K562 (cell line): ENCODE measurements around the gene WIPF1. TPM values are rescaled to one million over a fixed set of nuclear protein-coding genes. Genes with fewer than 3 reads are reported as not detected.

Source experiments
- ATAC-seq: fragments of 200-7000 bp; cut with Tn5 transposase; 3 replicates; pipeline ENCODE4 v1.9.1; 2020; ENCODE audit warnings: moderate library complexity
- BruUV-seq: library from RNA; stranded (reverse); fragments of 400-500 nt; replicated peaks from 2 replicates; lab custom pipeline; 2021; lab: Mats Ljungman, UMichigan
- CTCF ChIA-PET: fragments of 300-600 bp; formaldehyde crosslinking; extraction: SDS; loops from one replicate; lab custom pipeline; 2021; ENCODE audit warnings: low intra/inter-chr PET ratio; lab: Yijun Ruan, JAX
- POLR2A ChIA-PET: fragments of 300-600, 350-650 bp; sonication (Branson Sonifier 250); formaldehyde crosslinking; extraction: SDS; loops from one replicate; lab custom pipeline; 2021; ENCODE audit warnings: antibody characterized with exemption, inconsistent platforms; lab: Yijun Ruan, JAX
- DNase-seq, 4 experiments: peaks; one replicate each; pipeline versions ENCODE4 v3.0.0 to v3.0.0-alpha.2; 2011 to 2018; ENCODE audit warnings: low spot score in 3 of 4, mixed read lengths in 3 of 4; ENCODE audit errors: extremely low read depth in 1 of 4
- FAIRE-seq: peaks from 2 replicates; lab custom pipeline; 2011; peaks lifted over from hg19 to GRCh38; lab: Jason Lieb, UNC
- H2AFZ ChIP-seq: 2 replicates; pipeline ENCODE4 v1.6.0; 2011; ENCODE audit warnings: low read depth, low read length, control low read depth, inconsistent platforms
- H3K27ac ChIP-seq: fragments of 200-600 bp; 3 replicates; pipeline ENCODE4 v1.8.0; 2011; ENCODE audit warnings: low read depth, mild to moderate bottlenecking, control low read depth, inconsistent platforms, low read length, moderate library complexity, mixed read lengths; ENCODE audit errors: extremely low read depth
- H3K27me3 ChIP-seq, 2 experiments: fragments of 300-600 bp in 1 of 2; 2 replicates in 1 of 2; 3 replicates in 1 of 2; pipeline versions ENCODE4 v1.6.0 to v1.8.0; 2011; ENCODE audit warnings: inconsistent platforms in 2 of 2, low read length in 2 of 2, mild to moderate bottlenecking in 1 of 2, mixed read lengths in 1 of 2, moderate library complexity in 1 of 2; ENCODE audit not compliant: control insufficient read depth in 2 of 2, insufficient read depth in 2 of 2
- H3K36me3 ChIP-seq: fragments of 300-600 bp; 3 replicates; pipeline ENCODE4 v1.8.0; 2011; ENCODE audit warnings: mild to moderate bottlenecking, low read length, inconsistent platforms; ENCODE audit not compliant: control insufficient read depth, insufficient read depth
- H3K4me1 ChIP-seq, 2 experiments: fragments of 200-600 bp in 1 of 2; replicated peaks in 1 of 2; 2 replicates in 1 of 2; 3 replicates in 1 of 2; pipeline versions ENCODE4 v1.5.1 to v1.8.0; 2011; ENCODE audit warnings: inconsistent platforms in 2 of 2, low read length in 2 of 2, mild to moderate bottlenecking in 1 of 2, mixed read lengths in 1 of 2, moderate library complexity in 1 of 2; ENCODE audit not compliant: control insufficient read depth in 2 of 2, insufficient read depth in 2 of 2
- H3K4me2 ChIP-seq: 2 replicates; pipeline ENCODE4 v1.6.1; 2011; ENCODE audit warnings: low read length, control low read depth, inconsistent platforms, mixed read lengths; ENCODE audit not compliant: insufficient read depth
- H3K4me3 ChIP-seq: fragments of 200-600 bp; sonication (generic), shearing (Covaris generic); 2 replicates; pipeline ENCODE4 v1.5.1; 2016; ENCODE audit warnings: control low read depth, inconsistent platforms
- H3K79me2 ChIP-seq: fragments of 200-600 bp; 3 replicates; pipeline ENCODE4 v1.8.0; 2011; ENCODE audit warnings: low read length, inconsistent platforms; ENCODE audit not compliant: control insufficient read depth, insufficient read depth
- H3K9ac ChIP-seq, 2 experiments: 2 replicates each; pipeline versions ENCODE4 v1.6.0 to v1.6.1; 2011; ENCODE audit warnings: low read depth in 2 of 2, low read length in 2 of 2, control low read depth in 1 of 2, inconsistent platforms in 1 of 2, mild to moderate bottlenecking in 1 of 2, mixed read lengths in 1 of 2; ENCODE audit not compliant: insufficient read depth in 1 of 2
- H3K9me1 ChIP-seq: one replicate; pipeline ENCODE4 v1.6.0; 2011; ENCODE audit warnings: inconsistent platforms, mild to moderate bottlenecking, low read length, moderate library complexity; ENCODE audit not compliant: control insufficient read depth, insufficient read depth
- H3K9me3 ChIP-seq: replicated peaks from 2 replicates; pipeline ENCODE4 v1.5.1; 2011; ENCODE audit warnings: low read depth, low read length, inconsistent platforms; ENCODE audit not compliant: control insufficient read depth, insufficient read depth
- H4K20me1 ChIP-seq: replicated peaks from 2 replicates; pipeline ENCODE4 v1.6.1; 2011; ENCODE audit warnings: low read length, inconsistent platforms, mixed read lengths; ENCODE audit not compliant: control insufficient read depth, insufficient read depth
- MTA2 ChIP-seq: fragments of 450-650 bp; IDR thresholded peaks from 2 replicates; pipeline ENCODE4 v1.6.1; 2016; ENCODE audit warnings: low read depth
- NCOA1 ChIP-seq: fragments of 450-650 bp; IDR thresholded peaks from 2 replicates; pipeline ENCODE4 v1.6.1; 2016; ENCODE audit warnings: low read depth
- NCOA4 ChIP-seq: fragments of 450-650 bp; IDR thresholded peaks from 2 replicates; pipeline ENCODE4 v1.6.1; 2018; ENCODE audit warnings: mild to moderate bottlenecking; ENCODE audit not compliant: partially characterized antibody
- NFIX ChIP-seq: fragments of 250-450 bp; sonication (Bioruptor Pico); IDR thresholded peaks from 2 replicates; pipeline ENCODE4 v1.4.0; 2020; ENCODE audit warnings: low read depth, mild to moderate bottlenecking, moderate library complexity
- NRF1 ChIP-seq, 2 experiments: fragments of 450-650 bp; IDR thresholded peaks in 1 of 2; conservative IDR thresholded peaks in 1 of 2; 2 replicates each; pipeline ENCODE4 v1.6.1; 2014; ENCODE audit warnings: mild to moderate bottlenecking in 2 of 2
- TEAD4 ChIP-seq, 2 experiments: sonication (generic) in 1 of 2; formaldehyde crosslinking in 1 of 2; IDR thresholded peaks; 2 replicates each; pipeline versions ENCODE4 v1.6.1 to v1.8.0; 2012 to 2022; ENCODE audit warnings: borderline replicate concordance in 1 of 2, inconsistent platforms in 1 of 2, low read length in 1 of 2, mild to moderate bottlenecking in 1 of 2, missing genetic modification reagents in 1 of 2
- ZC3H4 ChIP-seq: sonication (generic); formaldehyde crosslinking; IDR thresholded peaks from 2 replicates; pipeline ENCODE4 v1.9.0; 2021; ENCODE audit warnings: missing genetic modification reagents, borderline replicate concordance
- ZFP30 ChIP-seq: fragments of 250-450 bp; sonication (Bioruptor Pico); IDR thresholded peaks from 2 replicates; pipeline ENCODE4 v1.8.0; 2022; ENCODE audit warnings: moderate library complexity, mild to moderate bottlenecking, inconsistent platforms, borderline replicate concordance
- ZNF232 ChIP-seq: sonication (generic); formaldehyde crosslinking; IDR thresholded peaks from 2 replicates; pipeline ENCODE4 v1.8.0; 2022; ENCODE audit warnings: mild to moderate bottlenecking, missing genetic modification reagents
- WGBS: fragments of 100-300 bp; shearing (Covaris generic); methylation state at CpG from one replicate; pipeline ENCODE4 v1.1.6; 2016; ENCODE audit warnings: low coverage, mixed read lengths; ENCODE audit not compliant: insufficient coverage; ENCODE audit errors: missing lambda C conversion rate; 5-methylcytosine and 5-hydroxymethylcytosine counted together
- in situ Hi-C: fragments of 300-500 bp; cut with MboI; formaldehyde crosslinking; loops from 4 replicates; pipeline ENCODE4 v1.15.0; 2018; ENCODE audit warnings: inconsistent platforms, mixed read lengths
- intact Hi-C: fragments of 100-400 bp; cut with micrococcal nuclease; formaldehyde crosslinking; loops from 2 replicates; pipeline ENCODE4 v1.14.2; 2022
- polyA plus RNA-seq, 8 experiments: library from polyadenylated mRNA; depleted of rRNA in 4 of 8; stranded (reverse) in 5 of 8; unstranded in 3 of 8; fragments of >200 nt; fragmentation: Nextera tagmentation in 2 of 8; fragmentation: Illumina TruSeq in 1 of 8; extraction: Ambion mirVana in 2 of 8; extraction: Trizol in 1 of 8; gene quantifications; 2 replicates each; pipeline versions ENCODE4 v1.2.1 to v1.2.3, GENCODE V29; 2011 to 2014; ENCODE audit warnings: inconsistent platforms in 1 of 8, missing spikeins in 1 of 8
- total RNA-seq, 7 experiments: library from RNA; depleted of rRNA in 6 of 7; stranded (reverse); fragments of >200 nt in 6 of 7; fragmentation: Illumina TruSeq in 2 of 7; extraction: Trizol in 2 of 7; gene quantifications; 2 replicates each; pipeline versions ENCODE4 v1.2.1 to v1.2.3, GENCODE V29; 2011 to 2021; ENCODE audit warnings: low replicate concordance in 1 of 7
- TF ChIP-seq, protein P1 (sequence below): fragments of 450-650 bp; IDR thresholded peaks from 2 replicates; pipeline ENCODE4 v1.6.1; 2016; ENCODE audit warnings: borderline replicate concordance
- TF ChIP-seq, protein P2 (sequence below): IDR thresholded peaks from 3 replicates; pipeline ENCODE4 v1.6.1; 2011; ENCODE audit warnings: borderline replicate concordance, mild to moderate bottlenecking; ENCODE audit not compliant: insufficient read length, insufficient read depth
- TF ChIP-seq, protein P3 (sequence below): fragments of 250-450 bp; sonication (Bioruptor Pico); IDR thresholded peaks from 2 replicates; pipeline ENCODE4 v1.4.0; 2020

WIPF1 gene
- total and polyA plus RNA-seq, 9 of the 15 experiments (the other 6 are each of a cell fraction or from before 2014, with no cell fraction given) = 0.54 to 4.9 (median 2.4) TPM

DNA sequence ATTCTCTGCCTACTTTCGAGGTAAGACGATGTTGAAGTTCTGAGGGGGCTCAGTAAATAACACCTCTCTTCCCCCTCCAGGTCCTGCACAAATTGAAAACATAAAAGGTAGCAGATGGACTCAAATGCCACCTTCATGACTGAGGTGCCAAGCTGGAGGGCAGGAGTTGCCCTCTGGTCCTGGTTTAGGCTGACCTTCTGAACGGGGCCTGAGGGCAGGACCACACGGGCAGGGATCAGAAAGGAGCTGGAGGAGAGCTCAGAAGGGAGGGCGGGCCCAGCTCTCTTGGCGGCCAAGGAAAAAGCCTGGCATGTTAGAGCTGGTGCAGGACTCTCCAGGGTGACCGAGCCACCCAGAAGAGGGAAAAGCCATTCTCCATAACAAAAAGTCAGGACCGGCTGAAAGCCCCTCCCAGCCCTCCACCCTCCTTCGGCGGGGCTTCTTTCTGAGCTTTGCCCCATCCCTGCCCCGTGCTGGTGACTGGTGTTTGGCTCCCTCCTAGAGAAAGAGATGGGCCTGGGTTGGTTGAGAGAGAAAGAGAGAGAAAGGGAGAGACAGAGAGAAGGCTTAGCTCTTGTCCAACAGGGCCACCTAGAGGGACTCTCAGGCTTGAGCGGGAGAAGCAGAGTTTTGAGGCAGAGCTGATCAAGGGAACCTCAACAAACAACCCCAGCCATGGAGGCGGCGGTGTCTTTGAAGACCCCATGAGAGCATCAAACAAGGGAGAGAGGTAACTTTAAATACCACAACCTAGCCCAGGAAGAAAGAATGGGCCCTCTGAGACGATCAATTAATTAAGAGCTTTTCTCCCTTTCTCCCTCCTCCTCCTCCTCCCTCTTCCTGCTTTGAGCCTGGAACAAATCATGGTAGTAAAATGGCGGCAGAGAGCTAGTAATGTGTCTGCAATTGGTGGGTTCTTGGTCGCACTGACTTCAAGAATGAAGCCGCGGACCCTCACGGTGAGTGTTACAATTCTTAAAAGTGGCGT is 50.8 kb downstream of the WIPF1 start (continued):
- no peak for TF ChIP-seq ZNF232
- TF ChIP-seq, protein P1, sequence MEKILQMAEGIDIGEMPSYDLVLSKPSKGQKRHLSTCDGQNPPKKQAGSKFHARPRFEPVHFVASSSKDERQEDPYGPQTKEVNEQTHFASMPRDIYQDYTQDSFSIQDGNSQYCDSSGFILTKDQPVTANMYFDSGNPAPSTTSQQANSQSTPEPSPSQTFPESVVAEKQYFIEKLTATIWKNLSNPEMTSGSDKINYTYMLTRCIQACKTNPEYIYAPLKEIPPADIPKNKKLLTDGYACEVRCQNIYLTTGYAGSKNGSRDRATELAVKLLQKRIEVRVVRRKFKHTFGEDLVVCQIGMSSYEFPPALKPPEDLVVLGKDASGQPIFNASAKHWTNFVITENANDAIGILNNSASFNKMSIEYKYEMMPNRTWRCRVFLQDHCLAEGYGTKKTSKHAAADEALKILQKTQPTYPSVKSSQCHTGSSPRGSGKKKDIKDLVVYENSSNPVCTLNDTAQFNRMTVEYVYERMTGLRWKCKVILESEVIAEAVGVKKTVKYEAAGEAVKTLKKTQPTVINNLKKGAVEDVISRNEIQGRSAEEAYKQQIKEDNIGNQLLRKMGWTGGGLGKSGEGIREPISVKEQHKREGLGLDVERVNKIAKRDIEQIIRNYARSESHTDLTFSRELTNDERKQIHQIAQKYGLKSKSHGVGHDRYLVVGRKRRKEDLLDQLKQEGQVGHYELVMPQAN = no peak
- TF ChIP-seq, protein P2, sequence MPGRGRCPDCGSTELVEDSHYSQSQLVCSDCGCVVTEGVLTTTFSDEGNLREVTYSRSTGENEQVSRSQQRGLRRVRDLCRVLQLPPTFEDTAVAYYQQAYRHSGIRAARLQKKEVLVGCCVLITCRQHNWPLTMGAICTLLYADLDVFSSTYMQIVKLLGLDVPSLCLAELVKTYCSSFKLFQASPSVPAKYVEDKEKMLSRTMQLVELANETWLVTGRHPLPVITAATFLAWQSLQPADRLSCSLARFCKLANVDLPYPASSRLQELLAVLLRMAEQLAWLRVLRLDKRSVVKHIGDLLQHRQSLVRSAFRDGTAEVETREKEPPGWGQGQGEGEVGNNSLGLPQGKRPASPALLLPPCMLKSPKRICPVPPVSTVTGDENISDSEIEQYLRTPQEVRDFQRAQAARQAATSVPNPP = no peak
- TF ChIP-seq, all 486 proteins: peak for 58

DNA sequence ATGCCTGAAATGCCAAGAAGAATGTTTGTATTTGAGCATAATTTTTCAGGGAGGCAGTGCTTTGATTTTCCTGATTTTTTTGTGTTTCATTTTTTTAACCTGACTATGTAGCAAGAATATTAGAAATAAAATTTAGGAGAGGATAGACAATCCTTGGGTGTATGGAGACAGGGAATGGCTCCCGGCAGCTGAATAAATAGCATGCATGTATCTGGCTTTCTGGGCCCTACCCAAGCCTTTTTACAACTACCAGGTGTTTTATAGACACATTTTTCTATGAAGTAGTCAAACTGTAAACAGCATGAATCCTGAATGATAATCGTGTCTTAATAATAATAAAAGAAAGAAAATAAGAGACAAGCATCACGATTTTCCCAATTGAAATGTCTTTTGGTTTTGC is 52.4 kb downstream of the WIPF1 start:
- peaks cover 6 to 9% of the 10 kb centered on the region in 2 experiments; a peak in 4 of 5 replicates for H3K27me3 ChIP-seq
- WGBS = 4% methylated on average over 3 of the region's 3 CpGs
- no peaks in the 10 kb centered on the region for H3K79me2 ChIP-seq
- in situ Hi-C loops (no loop called here), intact Hi-C loops (loop anchor here (5.0 kb wide), 1 partner anchor 193 kb away; no protein-coding TSS in a partner anchor)
- H3K9ac ChIP-seq = no peak overlapping the region
- no peak overlapping the region for H3K27ac ChIP-seq
- H3K9me3 ChIP-seq = no peaks in the 10 kb centered on the region
- no peaks in the 10 kb centered on the region for H3K9me1 ChIP-seq
- no peaks in the 10 kb centered on the region for H4K20me1 ChIP-seq
- H3K4me3 ChIP-seq = no peak overlapping the region
- H3K4me1 ChIP-seq = peaks cover 0 to 3% of the 10 kb centered on the region in 2 experiments; a peak in 1 of 5 replicates
- BruUV-seq = no TSS peak
- FAIRE-seq = no peak
- no peak overlapping the region for H2AFZ ChIP-seq
- no peaks in the 10 kb centered on the region for H3K36me3 ChIP-seq
- TF ChIP-seq NCOA1 (no peak), NRF1 (conservative IDR thresholded peaks at IDR 0.05 in 1 of 2, IDR thresholded peaks at IDR 0.05 in 1 of 2) (no peak), TEAD4 (IDR thresholded peaks at IDR 0.05; ENCODE audit: low read length) (no peak), TEAD4 (CRISPR knock-in tag; IDR thresholded peaks at IDR 0.05; ENCODE audit: borderline replicate concordance) (no peak), ZFP30 (no peak), NFIX (CRISPR knock-in tag) (no peak), ZC3H4 (CRISPR knock-in tag) (no peak), MTA2 (no peak), NCOA4 (no peak)
- TF ChIP-seq, protein P3, sequence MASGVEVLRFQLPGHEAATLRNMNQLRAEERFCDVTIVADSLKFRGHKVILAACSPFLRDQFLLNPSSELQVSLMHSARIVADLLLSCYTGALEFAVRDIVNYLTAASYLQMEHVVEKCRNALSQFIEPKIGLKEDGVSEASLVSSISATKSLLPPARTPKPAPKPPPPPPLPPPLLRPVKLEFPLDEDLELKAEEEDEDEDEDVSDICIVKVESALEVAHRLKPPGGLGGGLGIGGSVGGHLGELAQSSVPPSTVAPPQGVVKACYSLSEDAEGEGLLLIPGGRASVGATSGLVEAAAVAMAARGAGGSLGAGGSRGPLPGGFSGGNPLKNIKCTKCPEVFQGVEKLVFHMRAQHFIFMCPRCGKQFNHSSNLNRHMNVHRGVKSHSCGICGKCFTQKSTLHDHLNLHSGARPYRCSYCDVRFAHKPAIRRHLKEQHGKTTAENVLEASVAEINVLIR = no peak
- TF ChIP-seq, all 486 proteins: peak for 0
- ChIA-PET CTCF (interaction anchor here (3.6 kb wide), 1 partner anchor 82 kb away, joined by 32 read pairs; no protein-coding TSS in a partner anchor), POLR2A (no interaction called here)
- H3K4me2 ChIP-seq = no peak overlapping the region
- DNase-seq (no peak), ATAC-seq (no peak)
